H1 (cell line): ENCODE measurements around the gene CGAS. TPM values are rescaled to one million over a fixed set of nuclear protein-coding genes. Genes with fewer than 3 reads are reported as not detected.

Experiments used
- CHD2 ChIP-seq: IDR thresholded peaks from 2 replicates; pipeline ENCODE4 v1.6.1; 2012; ENCODE audit warnings: low read length, improper control_type of control experiment
- CTBP2 ChIP-seq: IDR thresholded peaks from 2 replicates; pipeline ENCODE4 v1.7.0; 2011; ENCODE audit warnings: borderline replicate concordance, mild to moderate bottlenecking, moderate library complexity, mixed read lengths, low read length; ENCODE audit not compliant: insufficient read depth, insufficient read length
- GTF2F1 ChIP-seq: IDR thresholded peaks from 2 replicates; pipeline ENCODE4 v1.6.1; 2012; ENCODE audit warnings: low read depth, low read length, improper control_type of control experiment, borderline replicate concordance
- SIN3A ChIP-seq, 2 experiments: IDR thresholded peaks in 1 of 2; conservative IDR thresholded peaks in 1 of 2; 2 replicates each; pipeline ENCODE4 v1.6.1; 2011 to 2012; ENCODE audit warnings: low read length in 2 of 2, improper control_type of control experiment in 1 of 2, low read depth in 1 of 2, mild to moderate bottlenecking in 1 of 2
- SIRT6 ChIP-seq: IDR thresholded peaks from one replicate; pipeline ENCODE4 v1.7.1; 2012; ENCODE audit warnings: low read length, inconsistent platforms
- ZNF274 ChIP-seq: IDR thresholded peaks from 2 replicates; pipeline ENCODE4 v1.7.0; 2012; ENCODE audit warnings: low read length, borderline replicate concordance; ENCODE audit errors: extremely low read depth
- polyA plus RNA-seq, 7 experiments: library from polyadenylated mRNA; depleted of rRNA in 3 of 7; stranded (reverse) in 5 of 7; unstranded in 2 of 7; fragments of >200 nt in 5 of 7; fragments of 200-250 nt in 2 of 7; gene quantifications; 1 replicate in 5 of 7; 2 replicates in 1 of 7; 4 replicates in 1 of 7; pipeline versions ENCODE4 v1.2.1 to v1.2.3, GENCODE V29; 2011 to 2013; ENCODE audit warnings: missing spikeins in 2 of 7, mixed read lengths in 2 of 7
- total RNA-seq: library from RNA; stranded (reverse); fragmentation: NEBNext Ultra II Directional; extraction: Animal tissue kit (Norgen Biotek cat#: 25700); gene quantifications from 2 replicates; pipeline ENCODE4 v1.2.1, GENCODE V29; 2021

Gene CGAS
- total and polyA plus RNA-seq, 2 of the 8 experiments (the other 6 are each of a cell fraction or from before 2014, with no cell fraction given), result 2.1 to 6.3 TPM

DNA sequence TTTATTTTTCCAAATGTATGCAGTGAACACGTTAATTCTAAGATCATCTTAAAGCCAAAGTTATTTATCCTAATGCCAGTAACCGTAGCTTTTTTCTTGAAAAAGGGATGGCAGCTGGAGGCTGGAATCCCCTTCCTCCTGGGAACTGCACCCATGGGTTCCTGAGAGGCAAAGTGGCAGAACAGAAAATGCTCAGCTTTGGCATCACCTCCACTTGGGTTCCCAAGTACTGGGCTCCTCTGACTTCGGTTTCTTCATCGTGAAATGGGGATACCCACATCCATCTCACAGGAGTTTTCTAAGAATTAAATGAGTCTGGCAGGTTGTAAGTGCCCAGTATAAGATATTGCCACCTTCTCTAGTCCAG, 63.7 kb downstream of the CGAS start (continued):
- TF ChIP-seq SIN3A (conservative IDR thresholded peaks at IDR 0.05 in 1 of 2, IDR thresholded peaks at IDR 0.05 in 1 of 2; ENCODE audit: low read depth in 1 of 2, low read length in 2 of 2) (no peak), CHD2 (no peak), SIRT6 (no peak), ZNF274 (no peak), CTBP2 (no peak), GTF2F1 (no peak)
- TF ChIP-seq, all 59 proteins: peak for 0
